MCF 10A (cell line): ENCODE results near the gene COX19. TPM values are rescaled to one million over a fixed set of nuclear protein-coding genes. Genes with fewer than 3 reads are reported as not detected.

Experiments
- BruUV-seq: library from RNA; stranded (reverse); fragments of 400-500 nt; replicated peaks from 2 replicates; lab custom pipeline; 2021; lab: Mats Ljungman, UMichigan
- CTCF ChIA-PET: fragments of 300-600 bp; sonication (Branson Sonifier 250); formaldehyde crosslinking; extraction: SDS; loops from one replicate; lab custom pipeline; 2021; ENCODE audit warnings: antibody characterized with exemption, inconsistent platforms; lab: Yijun Ruan, JAX
- POLR2A ChIA-PET: fragments of 300-600, 350-650 bp; sonication (Branson Sonifier 250); formaldehyde crosslinking; extraction: SDS; loops from one replicate; lab custom pipeline; 2020; ENCODE audit warnings: antibody characterized with exemption, inconsistent platforms; lab: Yijun Ruan, JAX
- DNase-seq: peaks from one replicate; pipeline ENCODE4 v3.0.0-alpha.2; 2018; ENCODE audit not compliant: unreplicated experiment
- H3K27ac Mint-ChIP-seq: one replicate; pipeline ENCODE4 v1.8.0; 2022; ENCODE audit warnings: mild to moderate bottlenecking, low read depth, mixed read lengths; ENCODE audit not compliant: unreplicated experiment
- H3K27me3 Mint-ChIP-seq: one replicate; pipeline ENCODE4 v1.8.0; 2022; ENCODE audit warnings: mixed read lengths; ENCODE audit not compliant: insufficient read depth, unreplicated experiment
- H3K36me3 Mint-ChIP-seq: one replicate; pipeline ENCODE4 v1.8.0; 2022; ENCODE audit warnings: mild to moderate bottlenecking, moderate library complexity, mixed read lengths; ENCODE audit not compliant: insufficient read depth, unreplicated experiment
- H3K4me1 Mint-ChIP-seq: one replicate; pipeline ENCODE4 v1.8.0; 2022; ENCODE audit warnings: mixed read lengths; ENCODE audit not compliant: insufficient read depth, unreplicated experiment
- H3K4me3 Mint-ChIP-seq: one replicate; pipeline ENCODE4 v1.8.0; 2022; ENCODE audit warnings: mild to moderate bottlenecking, moderate library complexity, mixed read lengths; ENCODE audit not compliant: unreplicated experiment
- H3K9me3 Mint-ChIP-seq: one replicate; pipeline ENCODE4 v1.8.0; 2022; ENCODE audit warnings: mixed read lengths; ENCODE audit not compliant: unreplicated experiment
- intact Hi-C: fragments of 100-400 bp; cut with micrococcal nuclease; formaldehyde crosslinking; loops from 2 replicates; pipeline ENCODE4 v1.14.1; 2022
- total RNA-seq: library from RNA; stranded (reverse); gene quantifications from 2 replicates; pipeline ENCODE4 v1.2.3, GENCODE V29; 2022
- TF ChIP-seq, protein P1 (sequence below): fragments of 200-600 bp; IDR thresholded peaks from one replicate; pipeline ENCODE4 v1.8.0; 2022; ENCODE audit warnings: antibody characterized with exemption, mild to moderate bottlenecking; ENCODE audit not compliant: unreplicated experiment

COX19 gene
- total RNA-seq, 1 experiment from 2014 or later, result 16.5 TPM

DNA sequence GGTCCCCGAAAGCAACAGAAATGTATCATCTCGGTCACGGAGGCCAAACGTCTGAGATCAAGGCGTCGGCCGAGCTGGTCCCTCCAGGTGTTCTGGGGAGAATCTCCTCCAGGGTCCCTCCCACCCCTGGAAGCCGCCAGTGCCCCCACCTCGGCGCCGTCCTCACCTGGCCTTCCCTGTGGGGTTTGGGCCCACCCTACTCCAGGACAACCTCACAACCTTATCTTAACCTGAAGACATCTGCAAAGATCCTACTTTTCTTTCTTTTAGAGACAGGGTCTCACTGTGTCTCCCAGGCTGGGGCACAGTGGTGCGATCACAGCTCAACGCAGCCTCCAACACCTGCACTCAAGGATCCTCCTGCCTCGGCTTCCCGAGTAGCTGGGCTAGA is 54.3 kb downstream of the COX19 start:
- POLR2A ChIA-PET, result no interaction called here
- BruUV-seq, result no TSS peak

DNA sequence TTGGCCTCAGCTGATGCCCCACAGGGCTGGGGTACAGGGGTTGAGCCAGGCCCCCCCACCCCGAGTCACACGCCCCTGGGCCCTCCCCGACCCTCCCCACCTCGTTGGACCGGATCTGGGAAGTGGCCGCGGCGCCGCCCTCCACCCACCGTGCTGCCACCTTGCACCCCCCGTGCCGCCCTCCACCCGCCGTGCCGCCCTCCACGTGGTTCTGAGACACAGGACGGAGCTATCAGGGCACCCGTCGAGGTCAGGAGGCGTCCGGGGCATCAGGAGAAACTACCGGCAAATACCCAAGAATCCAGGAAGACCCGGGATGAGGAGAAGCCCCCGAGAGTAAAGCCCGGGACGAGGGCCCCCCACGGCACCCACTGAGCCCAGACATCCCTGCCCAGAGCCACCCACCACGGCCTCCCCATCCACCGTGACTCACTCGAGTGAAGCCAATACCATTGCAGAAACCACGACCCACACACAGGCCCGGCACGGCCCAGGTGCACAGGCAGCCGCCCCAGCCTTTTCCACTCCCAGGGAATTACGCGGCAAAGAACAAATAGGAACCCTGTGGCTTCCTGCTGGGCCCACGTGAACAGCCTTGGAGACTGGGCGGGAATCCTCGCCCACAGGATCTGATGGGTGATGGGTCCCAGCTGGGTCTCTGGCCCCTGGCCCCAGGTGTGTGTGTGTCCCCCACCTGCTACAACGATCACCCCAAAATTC is 54.8 kb downstream of the COX19 start:
- H3K36me3 Mint-ChIP-seq, result no peaks in the 10 kb centered on the region

More for the DNA sequence above, 54.3 kb downstream of the COX19 start:
- no peak overlapping the region for H3K4me3 Mint-ChIP-seq
- CTCF ChIA-PET, result interaction anchor here (0.6 to 0.7 kb wide), 4 partner anchors 8 to 1327 kb away, joined by 3 to 5 read pairs (median 4); no protein-coding TSS in a partner anchor
- H3K27ac Mint-ChIP-seq, result no peak overlapping the region
- TF ChIP-seq, protein P1, sequence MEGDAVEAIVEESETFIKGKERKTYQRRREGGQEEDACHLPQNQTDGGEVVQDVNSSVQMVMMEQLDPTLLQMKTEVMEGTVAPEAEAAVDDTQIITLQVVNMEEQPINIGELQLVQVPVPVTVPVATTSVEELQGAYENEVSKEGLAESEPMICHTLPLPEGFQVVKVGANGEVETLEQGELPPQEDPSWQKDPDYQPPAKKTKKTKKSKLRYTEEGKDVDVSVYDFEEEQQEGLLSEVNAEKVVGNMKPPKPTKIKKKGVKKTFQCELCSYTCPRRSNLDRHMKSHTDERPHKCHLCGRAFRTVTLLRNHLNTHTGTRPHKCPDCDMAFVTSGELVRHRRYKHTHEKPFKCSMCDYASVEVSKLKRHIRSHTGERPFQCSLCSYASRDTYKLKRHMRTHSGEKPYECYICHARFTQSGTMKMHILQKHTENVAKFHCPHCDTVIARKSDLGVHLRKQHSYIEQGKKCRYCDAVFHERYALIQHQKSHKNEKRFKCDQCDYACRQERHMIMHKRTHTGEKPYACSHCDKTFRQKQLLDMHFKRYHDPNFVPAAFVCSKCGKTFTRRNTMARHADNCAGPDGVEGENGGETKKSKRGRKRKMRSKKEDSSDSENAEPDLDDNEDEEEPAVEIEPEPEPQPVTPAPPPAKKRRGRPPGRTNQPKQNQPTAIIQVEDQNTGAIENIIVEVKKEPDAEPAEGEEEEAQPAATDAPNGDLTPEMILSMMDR, result no peak
- H3K36me3 Mint-ChIP-seq, result no peaks in the 10 kb centered on the region
- no peaks in the 10 kb centered on the region for H3K27me3 Mint-ChIP-seq
- intact Hi-C loops, result no loop called here
- no peaks in the 10 kb centered on the region for H3K9me3 Mint-ChIP-seq
- H3K4me1 Mint-ChIP-seq, result no peaks in the 10 kb centered on the region
- no peak for DNase-seq

DNA sequence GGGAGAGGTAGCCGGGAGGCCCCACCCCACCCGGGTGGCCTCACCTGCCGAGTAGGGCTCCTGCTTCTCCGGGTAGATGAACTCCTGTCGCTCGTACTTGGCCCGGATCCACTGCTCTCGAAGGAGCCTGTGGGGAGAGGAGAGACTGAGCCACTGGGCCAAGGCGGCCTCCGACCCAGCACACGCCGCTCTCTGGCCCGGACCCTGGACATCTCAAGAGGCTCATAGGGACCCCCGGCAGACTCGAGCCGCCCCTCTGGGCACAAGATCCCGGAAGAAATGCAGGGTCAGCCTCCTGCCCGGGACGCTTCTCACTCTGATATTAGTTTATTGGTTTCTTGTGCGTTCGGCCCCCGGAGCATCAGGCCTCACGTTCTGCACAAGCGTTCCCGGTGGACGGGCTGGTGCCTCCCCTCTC is 55.4 kb downstream of the COX19 start:
- ChIA-PET CTCF (no interaction called here), POLR2A (no interaction called here)
- no peak overlapping the region for H3K4me3 Mint-ChIP-seq
- peak overlapping the region; percentile 59 for H3K27ac Mint-ChIP-seq
- no TSS peak for BruUV-seq
- DNase-seq, result no peak
- no peaks in the 10 kb centered on the region for H3K27me3 Mint-ChIP-seq
- TF ChIP-seq, protein P1, result no peak
- H3K9me3 Mint-ChIP-seq, result no peaks in the 10 kb centered on the region
- no peaks in the 10 kb centered on the region for H3K36me3 Mint-ChIP-seq
- intact Hi-C loops, result no loop called here
- H3K4me1 Mint-ChIP-seq, result no peaks in the 10 kb centered on the region

More for the DNA sequence above, 54.8 kb downstream of the COX19 start:
- Mint-ChIP-seq H3K27me3 (no peaks in the 10 kb centered on the region), H3K4me3 (no peak overlapping the region), H3K27ac (no peak overlapping the region), H3K4me1 (no peaks in the 10 kb centered on the region), H3K9me3 (no peaks in the 10 kb centered on the region)
- POLR2A ChIA-PET, result no interaction called here
- intact Hi-C loops, result no loop called here
- DNase-seq, result no peak
- TF ChIP-seq, protein P1, result no peak
- BruUV-seq, result no TSS peak
- CTCF ChIA-PET, result interaction anchor here (0.6 to 0.7 kb wide), 2 partner anchors 264 to 1327 kb away, joined by 3 read pairs; no protein-coding TSS in a partner anchor

DNA sequence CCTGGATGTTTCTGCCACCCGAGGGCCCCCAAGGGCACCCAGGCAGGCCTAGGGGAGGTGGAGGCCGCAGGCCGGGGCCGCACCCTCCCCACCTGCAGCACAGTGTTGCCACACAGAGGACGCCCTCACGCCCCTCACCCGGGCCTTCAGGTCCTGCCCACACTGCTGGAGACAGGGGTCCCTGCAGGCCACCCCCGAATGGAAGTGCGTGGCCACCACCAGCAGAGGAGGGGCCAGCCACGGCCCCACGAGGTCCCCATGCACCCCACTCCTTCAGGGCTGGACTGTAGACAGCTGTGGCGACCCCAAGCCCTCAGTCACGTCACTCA is 56.3 kb downstream of the COX19 start:
- POLR2A ChIA-PET, result no interaction called here
- TF ChIP-seq, protein P1, result no peak

More for the DNA sequence above, 56.3 kb downstream of the COX19 start:
- CTCF ChIA-PET, result no interaction called here
- Mint-ChIP-seq H3K27me3 (no peaks in the 10 kb centered on the region), H3K4me3 (no peak overlapping the region), H3K36me3 (no peaks in the 10 kb centered on the region), H3K9me3 (no peaks in the 10 kb centered on the region), H3K27ac (peak overlapping the region; percentile 59), H3K4me1 (no peaks in the 10 kb centered on the region)
- DNase-seq, result no peak
- intact Hi-C loops, result no loop called here
- BruUV-seq, result no TSS peak
